Caco-2 (cell line): Measurements from ENCODE around the gene IPO13. TPM values are rescaled to one million over a fixed set of nuclear protein-coding genes. Genes with fewer than 3 reads are reported as not detected.
A peak's percentile ranks its signal among the peaks of the same experiment; 100 is the strongest.

Experiments used
- BruUV-seq: library from RNA; stranded (reverse); fragments of 400-500 nt; replicated peaks from 2 replicates; lab custom pipeline; 2021; lab: Mats Ljungman, UMichigan
- CTCF ChIA-PET: fragments of 300-600 bp; sonication (Branson Sonifier 250); formaldehyde crosslinking; loops from one replicate; lab custom pipeline; 2022; ENCODE audit warnings: antibody characterized with exemption; lab: Charles Lee
- POLR2A ChIA-PET: fragments of 300-600 bp; sonication (Branson Sonifier 250); formaldehyde crosslinking; loops from one replicate; lab custom pipeline; 2022; ENCODE audit warnings: antibody characterized with exemption; lab: Charles Lee
- DNase-seq, 2 experiments: peaks; one replicate each; pipeline versions ENCODE4 v3.0.0 to v3.0.0-alpha.2; 2020 to 2022
- H3K27me3 ChIP-seq: replicated peaks from 2 replicates; pipeline ENCODE4 v1.6.0; 2011; ENCODE audit warnings: low read length; ENCODE audit not compliant: control insufficient read depth, insufficient read depth
- H3K36me3 ChIP-seq: 2 replicates; pipeline ENCODE4 v1.5.1; 2011; ENCODE audit warnings: low read length; ENCODE audit not compliant: control insufficient read depth, insufficient read depth
- H3K4me1 ChIP-seq: fragments of 250-450 bp; sonication (Bioruptor Pico); 2 replicates; pipeline ENCODE4 v1.5.1; 2020; ENCODE audit warnings: mild to moderate bottlenecking
- H3K4me3 ChIP-seq: 2 replicates; pipeline ENCODE4 v1.5.1; 2011; ENCODE audit warnings: low read depth, mild to moderate bottlenecking, control low read depth, low read length
- H3K9me3 ChIP-seq: fragments of 250-450 bp; sonication (Bioruptor Pico); 2 replicates; pipeline ENCODE4 v1.5.1; 2020; ENCODE audit warnings: mild to moderate bottlenecking, moderate library complexity
- H3K27ac Mint-ChIP-seq: one replicate; pipeline ENCODE4 v1.8.0; 2022; ENCODE audit warnings: mixed read lengths; ENCODE audit not compliant: unreplicated experiment
- H3K27me3 Mint-ChIP-seq: one replicate; pipeline ENCODE4 v1.8.0; 2022; ENCODE audit warnings: mixed read lengths; ENCODE audit not compliant: insufficient read depth, unreplicated experiment
- H3K36me3 Mint-ChIP-seq: one replicate; pipeline ENCODE4 v1.8.0; 2022; ENCODE audit warnings: mild to moderate bottlenecking, mixed read lengths; ENCODE audit not compliant: insufficient read depth, unreplicated experiment
- H3K4me1 Mint-ChIP-seq: one replicate; pipeline ENCODE4 v1.8.0; 2022; ENCODE audit warnings: low read depth, mixed read lengths; ENCODE audit not compliant: unreplicated experiment
- H3K4me3 Mint-ChIP-seq: one replicate; pipeline ENCODE4 v1.8.0; 2022; ENCODE audit warnings: mild to moderate bottlenecking, moderate library complexity, mixed read lengths; ENCODE audit not compliant: unreplicated experiment
- H3K9me3 Mint-ChIP-seq: one replicate; pipeline ENCODE4 v1.8.0; 2022; ENCODE audit warnings: mixed read lengths; ENCODE audit not compliant: unreplicated experiment
- CTCF ChIP-seq, 2 experiments: fragments of 200-600 bp in 1 of 2; IDR thresholded peaks; 1 replicate in 1 of 2; 2 replicates in 1 of 2; pipeline versions ENCODE4 v1.5.1 to v1.8.0; 2011 to 2022; ENCODE audit warnings: antibody characterized with exemption in 1 of 2, control low read depth in 1 of 2, inconsistent platforms in 1 of 2, low read depth in 1 of 2, low read length in 1 of 2, mild to moderate bottlenecking in 1 of 2, moderate library complexity in 1 of 2; ENCODE audit not compliant: insufficient read depth in 1 of 2, severe bottlenecking in 1 of 2, unreplicated experiment in 1 of 2
- intact Hi-C: fragments of 100-400 bp; cut with micrococcal nuclease; formaldehyde crosslinking; loops from one replicate; pipeline ENCODE4 v1.10.0; 2022; ENCODE audit not compliant: unreplicated experiment
- total RNA-seq: library from RNA; stranded (reverse); gene quantifications from 2 replicates; pipeline ENCODE4 v1.2.3, GENCODE V29; 2022

IPO13 gene
- total RNA-seq, 1 experiment from 2014 or later, result 14.1 TPM

DNA sequence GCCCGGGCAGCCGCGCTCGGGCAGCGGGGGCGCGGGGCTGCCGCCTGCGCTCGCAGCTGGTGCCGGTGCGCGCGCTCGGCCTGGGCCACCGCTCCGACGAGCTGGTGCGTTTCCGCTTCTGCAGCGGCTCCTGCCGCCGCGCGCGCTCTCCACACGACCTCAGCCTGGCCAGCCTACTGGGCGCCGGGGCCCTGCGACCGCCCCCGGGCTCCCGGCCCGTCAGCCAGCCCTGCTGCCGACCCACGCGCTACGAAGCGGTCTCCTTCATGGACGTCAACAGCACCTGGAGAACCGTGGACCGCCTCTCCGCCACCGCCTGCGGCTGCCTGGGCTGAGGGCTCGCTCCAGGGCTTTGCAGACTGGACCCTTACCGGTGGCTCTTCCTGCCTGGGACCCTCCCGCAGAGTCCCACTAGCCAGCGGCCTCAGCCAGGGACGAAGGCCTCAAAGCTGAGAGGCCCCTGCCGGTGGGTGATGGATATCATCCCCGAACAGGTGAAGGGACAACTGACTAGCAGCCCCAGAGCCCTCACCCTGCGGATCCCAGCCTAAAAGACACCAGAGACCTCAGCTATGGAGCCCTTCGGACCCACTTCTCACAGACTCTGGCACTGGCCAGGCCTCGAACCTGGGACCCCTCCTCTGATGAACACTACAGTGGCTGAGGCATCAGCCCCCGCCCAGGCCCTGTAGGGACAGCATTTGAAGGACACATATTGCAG lies 10.2 kb upstream of the IPO13 start:
- peak overlapping the region; percentile 79 for H3K4me3 Mint-ChIP-seq
- H3K4me1 Mint-ChIP-seq, result no peaks in the 10 kb centered on the region
- Histone ChIP-seq H3K36me3 (no peaks in the 10 kb centered on the region), H3K9me3 (no peaks in the 10 kb centered on the region), H3K4me1 (peaks cover 9% of the 10 kb centered on the region), H3K4me3 (peak overlapping the region; percentile 53), H3K27me3 (no peaks in the 10 kb centered on the region)
- ChIA-PET POLR2A (no interaction called here), CTCF (interaction anchor here (3.5 kb wide), 1 partner anchor 173 kb away, joined by 66 read pairs; no protein-coding TSS in a partner anchor)
- no peaks in the 10 kb centered on the region for H3K36me3 Mint-ChIP-seq
- peak; percentile 27 to 33 for TF ChIP-seq CTCF (IDR thresholded peaks at IDR 0.05; ENCODE audit: insufficient read depth in 1 of 2, low read depth in 1 of 2, low read length in 1 of 2, severe bottlenecking in 1 of 2, unreplicated experiment in 1 of 2)
- DNase-seq, result peak in 1 of 2 experiments; percentile 58
- H3K27me3 Mint-ChIP-seq, result no peaks in the 10 kb centered on the region
- H3K9me3 Mint-ChIP-seq, result no peaks in the 10 kb centered on the region
- no TSS peak for BruUV-seq
- no peak overlapping the region for H3K27ac Mint-ChIP-seq
- intact Hi-C loops, result no loop called here

GRCh38 chr1:43937179-43937865 lies 9.4 kb upstream of the IPO13 start:
- H3K27me3 Mint-ChIP-seq, result no peaks in the 10 kb centered on the region
- no peak for TF ChIP-seq CTCF (IDR thresholded peaks at IDR 0.05; ENCODE audit: insufficient read depth in 1 of 2, low read depth in 1 of 2, low read length in 1 of 2, severe bottlenecking in 1 of 2, unreplicated experiment in 1 of 2)
- H3K9me3 ChIP-seq, result no peaks in the 10 kb centered on the region
- DNase-seq, result no peak
- peaks cover 9% of the 10 kb centered on the region for H3K4me1 ChIP-seq
- no peaks in the 10 kb centered on the region for H3K4me1 Mint-ChIP-seq
- no peaks in the 10 kb centered on the region for H3K27me3 ChIP-seq
- H3K9me3 Mint-ChIP-seq, result no peaks in the 10 kb centered on the region
- CTCF ChIA-PET, result interaction anchor here (3.5 kb wide), 1 partner anchor 173 kb away, joined by 66 read pairs; no protein-coding TSS in a partner anchor
- H3K27ac Mint-ChIP-seq, result no peak overlapping the region
- H3K4me3 Mint-ChIP-seq, result peak overlapping the region; percentile 79
- H3K36me3 ChIP-seq, result no peaks in the 10 kb centered on the region
- no peaks in the 10 kb centered on the region for H3K36me3 Mint-ChIP-seq
- no TSS peak for BruUV-seq
- no peak overlapping the region for H3K4me3 ChIP-seq
- POLR2A ChIA-PET, result no interaction called here
- intact Hi-C loops, result no loop called here

DNA sequence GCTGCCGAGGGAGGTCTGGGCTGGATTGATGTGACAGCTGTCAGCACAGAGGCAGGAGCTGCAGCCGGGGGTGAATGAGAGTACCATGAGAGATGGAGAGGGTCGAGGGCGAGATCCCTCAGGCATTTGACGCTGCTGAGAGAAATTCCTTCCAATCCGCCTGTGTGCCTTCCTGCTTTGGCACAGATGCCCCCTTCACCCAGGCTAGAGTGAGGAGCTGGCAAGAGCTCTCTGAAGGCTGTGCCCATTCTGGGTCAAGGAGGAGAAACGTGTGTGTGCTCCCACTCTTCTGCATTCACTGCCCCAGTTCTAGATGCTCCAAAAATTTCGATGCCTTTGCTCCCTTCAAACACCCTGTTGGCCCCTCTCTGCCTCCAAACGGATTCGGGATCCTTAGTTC lies 8.4 kb upstream of the IPO13 start:
- H3K27me3 Mint-ChIP-seq, result no peaks in the 10 kb centered on the region
- Histone ChIP-seq H3K4me1 (peaks cover 9% of the 10 kb centered on the region), H3K27me3 (no peaks in the 10 kb centered on the region), H3K9me3 (no peaks in the 10 kb centered on the region), H3K4me3 (no peak overlapping the region), H3K36me3 (no peaks in the 10 kb centered on the region)
- ChIA-PET POLR2A (no interaction called here), CTCF (no interaction called here)
- BruUV-seq, result no TSS peak
- H3K36me3 Mint-ChIP-seq, result no peaks in the 10 kb centered on the region
- H3K9me3 Mint-ChIP-seq, result no peaks in the 10 kb centered on the region
- H3K4me3 Mint-ChIP-seq, result no peak overlapping the region
- no peak for DNase-seq
- no peak overlapping the region for H3K27ac Mint-ChIP-seq
- H3K4me1 Mint-ChIP-seq, result no peaks in the 10 kb centered on the region
- intact Hi-C loops, result no loop called here
- TF ChIP-seq CTCF (IDR thresholded peaks at IDR 0.05; ENCODE audit: insufficient read depth in 1 of 2, low read depth in 1 of 2, low read length in 1 of 2, severe bottlenecking in 1 of 2, unreplicated experiment in 1 of 2), result no peak
